Activated effector memory CD4-positive, alpha-beta T cell treated with anti-CD3 and anti-CD28 coated beads, Interleukin-2, amount 50 U/mL, for 16 hours (primary cell): ENCODE results near the gene MINK1.
A peak's percentile ranks its signal among the peaks of the same experiment; 100 is the strongest.

Experiments
- DNase-seq: peaks from one replicate; pipeline ENCODE4 v3.0.0-alpha.2; 2020

The MINK1 gene

GRCh38 chr17:4833178-4833940, at the start of gene MINK1:
MINK1 (plus strand) TSS chr17:4833340; CDS start chr17:4833584, 244 bp downstream.
- DNase-seq, result peak; percentile 96

- no peak for DNase-seq
Observed at GRCh38 chr17:4785311-4786105, 47.6 kb upstream of the MINK1 start.

DNA sequence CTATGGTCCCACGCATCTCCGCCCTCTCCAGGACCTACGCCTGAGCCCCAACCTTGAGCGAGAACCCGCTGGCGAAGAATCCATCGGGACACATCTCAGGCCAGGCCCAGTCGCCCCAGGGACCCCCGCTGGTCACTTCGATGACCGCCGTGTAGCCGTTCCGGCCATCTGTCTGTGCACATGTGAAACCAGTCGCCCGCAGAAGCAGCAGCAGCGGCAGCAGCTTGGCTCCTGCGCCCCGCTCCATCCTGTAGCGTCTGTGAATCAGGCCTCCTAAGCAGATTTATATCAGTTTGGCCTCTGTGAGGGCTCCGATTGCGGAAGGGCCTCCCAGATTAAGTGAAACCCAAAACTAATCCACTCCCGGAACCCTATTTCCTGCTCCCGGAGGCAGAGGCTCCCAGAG, 47.0 kb upstream of the MINK1 start, which contains the start of gene VMO1:
VMO1 (minus strand) TSS at position 259 of the 406 bp plus-strand sequence; CDS start at position 247, 12 bp downstream.
- no peak for DNase-seq

DNA sequence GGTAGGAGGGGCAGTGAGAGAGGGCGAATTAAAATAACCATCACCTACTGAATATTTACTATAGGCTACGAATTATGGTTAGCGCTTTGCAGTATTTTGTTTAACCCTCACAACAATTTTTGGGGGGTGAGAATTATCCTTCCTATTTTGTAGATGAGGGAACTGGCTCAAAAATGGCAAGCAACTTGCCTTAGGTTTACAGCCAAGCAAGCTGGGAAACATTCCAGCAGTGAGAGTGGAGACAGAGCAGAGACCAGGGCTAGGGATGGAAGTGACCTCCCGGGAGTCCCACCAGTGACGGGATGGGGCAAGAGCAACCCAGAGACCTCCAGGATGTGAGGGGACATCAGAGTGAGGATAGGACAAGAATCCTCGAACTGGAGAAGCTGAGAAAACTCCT, 46.6 kb upstream of the MINK1 start:
- DNase-seq, result no peak

DNA sequence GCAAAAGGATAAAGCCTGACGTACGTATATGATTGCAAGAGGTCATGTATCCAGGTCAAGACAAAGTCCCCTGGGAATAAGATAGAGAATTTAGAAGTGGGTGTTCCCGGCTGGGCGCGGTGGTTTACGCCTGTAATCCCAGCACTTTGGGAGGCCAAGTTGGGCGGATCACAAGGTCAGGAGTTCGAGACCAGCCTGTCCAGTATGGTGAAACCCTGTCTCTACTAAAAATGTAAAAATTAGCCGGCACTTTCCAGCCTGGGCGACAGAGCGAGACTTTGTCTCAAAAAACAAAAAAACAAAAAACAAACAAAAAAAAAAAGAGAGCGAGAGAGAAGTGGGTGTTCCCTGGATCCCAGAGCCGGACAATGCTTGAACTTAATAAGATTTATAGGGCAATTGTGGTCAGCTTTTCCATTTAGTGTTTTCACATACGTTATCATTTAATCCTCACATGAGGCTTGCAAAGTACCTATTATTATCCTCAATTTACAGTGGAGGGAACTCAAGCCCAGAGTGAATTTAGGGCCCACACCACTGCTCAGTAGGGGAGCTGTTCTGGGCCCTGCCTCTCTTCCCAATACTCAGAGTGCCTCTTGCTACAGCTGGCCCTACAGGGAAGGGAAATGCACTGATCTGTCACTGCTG, 44.9 kb upstream of the MINK1 start:
- DNase-seq, result no peak

GRCh38 chr17:4788807-4789700, 44.1 kb upstream of the MINK1 start, which contains the start of gene GLTPD2:
GLTPD2 (plus strand) TSS chr17:4788964; CDS start chr17:4789012, 48 bp downstream.
- no peak for DNase-seq

DNA sequence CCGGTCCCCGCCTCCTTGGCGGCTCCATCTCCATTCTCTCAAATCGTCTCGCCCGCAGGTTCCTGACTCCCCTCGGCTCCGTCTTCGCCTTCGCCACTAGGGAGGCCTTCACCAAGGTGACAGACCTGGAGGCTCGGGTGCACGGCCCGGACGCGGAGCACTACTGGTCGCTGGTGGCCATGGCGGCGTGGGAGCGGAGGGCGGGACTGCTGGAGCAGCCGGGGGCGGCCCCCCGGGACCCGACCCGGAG, 43.5 kb upstream of the MINK1 start:
- no peak for DNase-seq

DNA sequence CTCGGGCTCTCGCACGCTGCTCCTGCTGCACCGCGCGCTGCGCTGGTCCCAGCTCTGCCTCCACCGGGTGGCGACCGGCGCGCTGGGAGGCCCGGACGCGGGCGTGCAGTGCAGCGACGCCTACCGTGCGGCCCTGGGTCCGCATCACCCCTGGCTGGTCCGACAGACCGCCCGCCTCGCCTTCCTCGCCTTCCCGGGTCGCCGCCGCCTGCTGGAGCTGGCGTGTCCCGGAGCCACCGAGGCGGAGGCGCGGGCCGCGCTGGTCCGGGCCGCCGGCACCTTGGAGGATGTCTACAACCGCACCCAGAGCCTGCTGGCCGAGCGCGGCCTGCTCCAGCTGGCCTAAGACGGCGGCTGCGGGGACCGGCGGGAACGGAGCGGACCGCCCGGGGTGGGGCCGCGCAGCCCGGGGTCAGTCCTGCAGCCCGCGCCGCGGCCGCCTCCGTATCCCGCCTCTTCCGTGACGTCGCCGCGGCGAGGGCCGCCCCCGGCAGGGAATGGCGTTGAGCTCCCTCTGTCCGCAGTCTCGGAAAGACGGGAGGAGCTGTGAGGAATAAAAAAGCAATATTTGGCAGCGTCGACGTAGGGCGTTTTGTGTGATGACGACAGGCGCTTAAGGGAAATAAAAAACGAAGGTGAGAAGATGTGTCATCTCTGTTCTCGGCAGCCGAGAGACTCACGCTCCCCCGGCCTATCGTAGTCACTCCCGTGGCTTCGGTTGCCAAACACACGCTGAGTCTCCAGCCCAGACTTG, 43.0 kb upstream of the MINK1 start:
- peak; percentile 93 for DNase-seq

- no peak for DNase-seq
Observed at GRCh38 chr17:4790705-4791088, 42.4 kb upstream of the MINK1 start.

GRCh38 chr17:4795168-4795567, 38.0 kb upstream of the MINK1 start:
- no peak for DNase-seq

- DNase-seq, result peak; percentile 76
Observed at GRCh38 chr17:4796552-4796920, 36.6 kb upstream of the MINK1 start.

GRCh38 chr17:4800462-4801196, 32.5 kb upstream of the MINK1 start:
- no peak for DNase-seq

GRCh38 chr17:4802228-4802627, 30.9 kb upstream of the MINK1 start, which contains the start of gene C17orf114:
C17orf114 (minus strand) TSS chr17:4802328.
- DNase-seq, result no peak

GRCh38 chr17:4806456-4806776, 26.7 kb upstream of the MINK1 start:
- DNase-seq, result no peak

DNA sequence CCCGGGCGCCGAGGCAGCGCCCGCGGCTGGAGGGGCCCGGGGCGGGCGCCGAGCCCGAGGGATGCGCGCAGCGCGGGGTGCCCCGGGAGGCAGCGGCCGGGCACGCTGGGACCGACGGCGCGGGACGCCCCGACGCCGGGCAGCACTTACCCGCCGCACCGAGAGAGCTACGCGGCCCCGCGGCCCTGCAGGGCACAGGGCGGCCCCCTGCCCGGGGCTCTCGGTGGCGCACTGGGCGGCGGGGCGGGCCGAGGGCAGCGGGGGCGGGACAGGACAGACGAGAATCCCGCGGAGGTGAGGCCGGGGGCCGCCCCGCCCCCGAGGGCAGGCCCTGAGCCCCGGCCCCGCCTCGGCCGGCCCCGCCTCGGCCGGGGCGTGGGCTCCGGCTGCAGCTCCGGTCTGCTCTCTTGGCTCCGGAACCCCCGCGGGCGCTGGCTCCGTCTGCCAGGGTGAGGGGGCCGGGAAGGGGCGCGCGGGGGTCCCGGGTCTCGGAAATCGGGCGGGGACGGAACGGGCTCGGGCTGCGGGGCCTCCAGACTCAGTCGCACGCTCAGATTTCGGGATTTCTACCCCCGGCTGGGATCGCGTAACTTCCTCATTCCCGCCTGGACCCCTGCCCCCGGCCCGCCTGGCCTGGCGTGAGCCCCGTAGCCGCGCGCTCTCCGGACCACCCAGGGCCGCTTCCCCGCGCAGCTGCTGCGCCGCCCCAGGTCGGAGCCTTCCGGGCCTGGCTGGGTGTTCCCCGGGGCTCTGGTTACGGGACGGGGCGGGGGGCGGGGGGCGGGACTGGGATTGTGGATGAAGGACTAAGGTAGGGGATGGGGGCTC, 26.1 kb upstream of the MINK1 start, which contains the start of gene PLD2:
PLD2 (plus strand) TSS at position 376 of the 828 bp plus-strand sequence. CDS start 621 bp downstream, outside the sequence.
- peak; percentile 95 for DNase-seq

- no peak for DNase-seq
Observed at GRCh38 chr17:4807605-4808377, 25.3 kb upstream of the MINK1 start.

GRCh38 chr17:4808378-4808767, 24.8 kb upstream of the MINK1 start:
- no peak for DNase-seq

- no peak for DNase-seq
Observed at GRCh38 chr17:4810696-4811290, 22.3 kb upstream of the MINK1 start.

- DNase-seq, result no peak
Observed at GRCh38 chr17:4811471-4811870, 21.7 kb upstream of the MINK1 start.
